Measurements from ENCODE around the gene TICAM2.

- no peak for TF ChIP-seq POLR2AphosphoS5 (IDR thresholded peaks at IDR 0.05; ENCODE audit: low read depth, low read length)
- no peak for TF ChIP-seq TAF1 (IDR thresholded peaks at IDR 0.05; ENCODE audit: borderline replicate concordance, insufficient read depth, low read length)
Observed at GRCh38 chr5:115580941-115581340, 21.3 kb downstream of the TICAM2 start.
